Colonic mucosa (tissue), 4 donors: ENCODE measurements around the gene PGC. TPM values are rescaled to one million over a fixed set of nuclear protein-coding genes. Genes with fewer than 3 reads are reported as not detected.
A peak's percentile ranks its signal among the peaks of the same experiment; 100 is the strongest.

Experiments
- DNase-seq: peaks from one replicate; pipeline ENCODE4 v3.0.0-alpha.2; 2020
- H3K27ac ChIP-seq: fragments of 200-600 bp; one replicate; pipeline ENCODE4 v1.8.0; 2021
- H3K27me3 ChIP-seq: fragments of 200-600 bp; one replicate; pipeline ENCODE4 v1.8.0; 2021
- H3K36me3 ChIP-seq: fragments of 200-600 bp; one replicate; pipeline ENCODE4 v1.8.0; 2021
- H3K4me1 ChIP-seq: fragments of 200-600 bp; one replicate; pipeline ENCODE4 v1.8.0; 2021; ENCODE audit warnings: mild to moderate bottlenecking
- H3K4me3 ChIP-seq: fragments of 200-600 bp; one replicate; pipeline ENCODE4 v1.8.0; 2021
- H3K9ac ChIP-seq, 2 donors: one replicate each; pipeline ENCODE4 v1.7.0; 2013; ENCODE audit warnings: control low read depth in 2 of 2, low read depth in 2 of 2, low read length in 2 of 2
- H3K9me3 ChIP-seq: fragments of 200-600 bp; one replicate; pipeline ENCODE4 v1.8.0; 2021
- intact Hi-C: fragments of 100-400 bp; cut with DNase I; formaldehyde crosslinking; loops from one replicate; pipeline ENCODE4 v1.14.1; 2022
- total RNA-seq, 2 donors: library from RNA; stranded (reverse); fragmentation: NEBNext Ultra II Directional in 1 of 2; extraction: Animal tissue kit (Norgen Biotek cat#: 25700) in 1 of 2; gene quantifications; one replicate each; pipeline ENCODE4 v1.2.1, GENCODE V29; 2021
- TF ChIP-seq, protein P1 (sequence below): fragments of 200-600 bp; IDR thresholded peaks from one replicate; pipeline ENCODE4 v1.8.0; 2022; ENCODE audit warnings: antibody characterized with exemption, mild to moderate bottlenecking
- donor health status: healthy.
- donor health status: DM: no; HTN: no; CAD: no.
- donor health status: DM: no; HTN: no; CAD: no.

PGC gene
- total RNA-seq, 2 donors from 2014 or later, result 1.7 TPM; not detected in 1

DNA sequence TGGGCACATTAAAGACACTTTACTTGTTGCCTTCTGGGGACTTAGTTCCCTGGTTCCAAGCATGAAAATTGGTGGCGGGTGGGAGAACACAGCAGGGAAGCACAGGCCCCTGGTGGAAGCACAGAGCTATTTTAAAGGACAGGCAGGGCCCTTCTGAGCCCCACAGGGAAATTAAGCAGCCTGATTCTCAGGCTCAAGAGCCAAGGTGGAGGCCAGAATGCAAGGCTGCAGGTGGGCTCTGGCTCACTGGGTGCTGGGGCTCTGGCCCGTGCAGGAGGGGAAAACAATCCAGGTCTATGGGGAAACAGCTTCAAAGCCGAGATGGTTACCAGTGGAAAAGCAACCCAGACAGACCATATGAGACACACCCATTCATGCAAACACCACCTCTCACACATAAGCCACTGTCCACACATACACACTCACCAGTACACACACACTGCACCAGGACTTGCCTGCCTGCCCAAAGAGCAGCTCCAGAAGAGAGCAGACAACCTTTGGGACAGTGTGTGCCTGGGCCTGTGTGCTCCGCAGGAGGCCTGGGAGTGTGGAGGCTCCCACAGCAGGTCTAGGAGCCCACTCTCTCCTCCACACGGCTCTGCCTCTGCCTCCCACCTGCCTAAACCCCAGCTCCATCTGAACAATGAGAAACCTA lies 42.4 kb downstream of the PGC start:
- peak overlapping the region; percentile 24 to 42 for H3K9ac ChIP-seq
- H3K27me3 ChIP-seq, result no peaks in the 10 kb centered on the region
- H3K4me1 ChIP-seq, result peaks cover 19% of the 10 kb centered on the region
- no peak overlapping the region for H3K4me3 ChIP-seq
- H3K36me3 ChIP-seq, result no peaks in the 10 kb centered on the region
- intact Hi-C loops, result no loop called here
- no peaks in the 10 kb centered on the region for H3K9me3 ChIP-seq
- peak overlapping the region; percentile 57 for H3K27ac ChIP-seq
- peak; percentile 49 for DNase-seq
- TF ChIP-seq, protein P1, sequence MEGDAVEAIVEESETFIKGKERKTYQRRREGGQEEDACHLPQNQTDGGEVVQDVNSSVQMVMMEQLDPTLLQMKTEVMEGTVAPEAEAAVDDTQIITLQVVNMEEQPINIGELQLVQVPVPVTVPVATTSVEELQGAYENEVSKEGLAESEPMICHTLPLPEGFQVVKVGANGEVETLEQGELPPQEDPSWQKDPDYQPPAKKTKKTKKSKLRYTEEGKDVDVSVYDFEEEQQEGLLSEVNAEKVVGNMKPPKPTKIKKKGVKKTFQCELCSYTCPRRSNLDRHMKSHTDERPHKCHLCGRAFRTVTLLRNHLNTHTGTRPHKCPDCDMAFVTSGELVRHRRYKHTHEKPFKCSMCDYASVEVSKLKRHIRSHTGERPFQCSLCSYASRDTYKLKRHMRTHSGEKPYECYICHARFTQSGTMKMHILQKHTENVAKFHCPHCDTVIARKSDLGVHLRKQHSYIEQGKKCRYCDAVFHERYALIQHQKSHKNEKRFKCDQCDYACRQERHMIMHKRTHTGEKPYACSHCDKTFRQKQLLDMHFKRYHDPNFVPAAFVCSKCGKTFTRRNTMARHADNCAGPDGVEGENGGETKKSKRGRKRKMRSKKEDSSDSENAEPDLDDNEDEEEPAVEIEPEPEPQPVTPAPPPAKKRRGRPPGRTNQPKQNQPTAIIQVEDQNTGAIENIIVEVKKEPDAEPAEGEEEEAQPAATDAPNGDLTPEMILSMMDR, result no peak

DNA sequence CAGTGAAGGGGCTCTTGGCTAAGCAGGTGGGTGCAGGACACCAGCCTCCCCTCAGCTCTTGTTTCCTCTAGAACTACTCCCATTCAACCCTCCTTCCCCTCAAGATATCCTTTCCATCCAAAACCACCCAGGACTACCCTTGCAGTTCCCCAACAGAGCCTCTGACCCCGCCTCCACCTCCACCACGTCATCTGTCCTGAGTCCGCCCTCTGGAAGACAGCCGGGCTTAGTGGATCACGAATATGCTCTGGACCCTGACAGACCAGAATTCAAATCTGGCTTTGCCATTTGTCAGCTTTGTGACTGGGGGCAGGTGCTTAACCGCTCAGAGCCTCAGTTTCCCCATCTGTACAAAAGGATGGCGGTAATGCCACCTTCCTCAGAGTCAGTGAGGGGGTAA lies 43.2 kb downstream of the PGC start:
- Histone ChIP-seq H3K9me3 (no peaks in the 10 kb centered on the region), H3K27ac (no peak overlapping the region), H3K4me1 (peaks cover 19% of the 10 kb centered on the region), H3K27me3 (no peaks in the 10 kb centered on the region), H3K36me3 (no peaks in the 10 kb centered on the region), H3K4me3 (no peak overlapping the region), H3K9ac (no peak overlapping the region)
- TF ChIP-seq, protein P1, result no peak
- intact Hi-C loops, result no loop called here
- no peak for DNase-seq

DNA sequence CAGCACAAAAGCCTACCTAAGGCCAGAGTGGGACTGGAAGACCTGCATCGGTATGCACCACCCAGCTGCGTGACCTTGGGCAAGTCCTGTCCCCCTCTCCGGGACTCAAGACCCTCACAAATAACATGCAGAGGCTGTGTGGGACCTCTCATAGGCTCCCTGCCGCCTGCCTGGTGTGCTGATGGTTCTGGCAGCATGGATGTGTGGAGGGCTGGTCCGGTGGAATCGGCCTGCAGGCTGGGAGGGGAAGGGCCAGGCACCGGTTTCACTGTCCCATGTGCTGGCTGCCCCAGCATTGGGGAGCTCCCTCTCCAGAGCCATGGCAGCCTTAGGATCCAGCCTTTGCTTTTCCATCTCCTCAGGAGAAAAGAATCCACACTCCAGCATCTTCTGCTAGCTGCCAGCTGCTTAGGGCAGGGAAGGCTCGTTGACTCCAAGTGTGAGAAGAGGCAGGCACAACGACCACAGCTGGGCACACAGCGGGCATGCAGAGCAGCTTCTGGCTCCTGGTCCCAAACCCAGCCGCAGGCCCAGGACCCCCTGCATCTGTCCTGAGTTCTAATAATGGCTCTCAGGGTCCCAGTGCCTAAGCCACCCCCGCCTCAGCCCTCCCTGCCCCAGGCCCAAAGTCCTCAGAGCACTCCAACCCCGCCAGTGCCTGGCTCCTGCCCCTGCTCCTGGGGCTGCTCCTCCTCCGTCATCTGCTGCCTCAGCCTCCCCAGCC lies 44.3 kb downstream of the PGC start:
- Histone ChIP-seq H3K27ac (no peak overlapping the region), H3K9me3 (no peaks in the 10 kb centered on the region), H3K27me3 (no peaks in the 10 kb centered on the region), H3K9ac (no peak overlapping the region), H3K36me3 (no peaks in the 10 kb centered on the region), H3K4me3 (no peak overlapping the region), H3K4me1 (peaks cover 19% of the 10 kb centered on the region)
- DNase-seq, result no peak
- intact Hi-C loops, result no loop called here
- TF ChIP-seq, protein P1, result no peak

DNA sequence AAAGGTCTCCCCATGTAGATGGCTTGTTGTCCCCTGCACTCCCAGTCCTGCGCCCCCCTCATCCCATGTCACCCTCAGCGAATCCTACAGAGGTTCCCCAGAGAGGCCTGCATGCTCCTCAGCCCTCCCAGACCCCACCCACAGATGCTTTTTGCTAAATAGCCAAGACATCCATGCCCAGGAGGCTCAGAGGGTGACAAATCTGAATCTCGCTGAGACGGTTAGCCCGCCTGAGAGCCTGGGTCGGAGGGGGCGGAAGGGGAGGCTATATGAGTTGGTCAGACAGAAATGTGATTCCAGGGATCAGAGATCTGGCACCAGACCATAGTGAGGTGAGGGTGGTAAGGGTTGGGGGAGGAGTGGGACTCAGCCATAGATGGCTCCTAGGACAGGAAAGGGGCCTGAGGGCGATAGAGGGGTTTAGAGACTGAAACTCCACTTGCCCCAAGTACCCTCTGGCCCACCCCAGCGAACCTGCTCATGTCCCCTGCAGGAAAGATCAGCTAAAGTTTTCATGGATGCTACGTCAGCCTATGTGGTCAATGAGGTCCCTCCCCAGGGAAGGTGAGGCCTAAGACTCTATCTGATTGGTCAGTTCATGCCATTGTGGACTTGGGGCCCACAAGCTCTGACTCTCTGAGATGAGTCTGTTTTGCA lies 45.0 kb downstream of the PGC start:
- no peak overlapping the region for H3K9ac ChIP-seq
- no peak overlapping the region for H3K4me3 ChIP-seq
- intact Hi-C loops, result no loop called here

More for the DNA sequence above, 45.0 kb downstream of the PGC start:
- Histone ChIP-seq H3K9me3 (no peaks in the 10 kb centered on the region), H3K27me3 (no peaks in the 10 kb centered on the region), H3K27ac (no peak overlapping the region), H3K36me3 (no peaks in the 10 kb centered on the region), H3K4me1 (peaks cover 19% of the 10 kb centered on the region)
- no peak for DNase-seq
- TF ChIP-seq, protein P1, result no peak
